ENCODE measurements around the gene AGBL4. TPM values are rescaled to one million over a fixed set of nuclear protein-coding genes. Genes with fewer than 3 reads are reported as not detected.

AGBL4 gene
- total and polyA plus RNA-seq, 9 of the 15 experiments (the other 6 are each of a cell fraction or from before 2014, with no cell fraction given), result 0.11 TPM; not detected in 7

DNA sequence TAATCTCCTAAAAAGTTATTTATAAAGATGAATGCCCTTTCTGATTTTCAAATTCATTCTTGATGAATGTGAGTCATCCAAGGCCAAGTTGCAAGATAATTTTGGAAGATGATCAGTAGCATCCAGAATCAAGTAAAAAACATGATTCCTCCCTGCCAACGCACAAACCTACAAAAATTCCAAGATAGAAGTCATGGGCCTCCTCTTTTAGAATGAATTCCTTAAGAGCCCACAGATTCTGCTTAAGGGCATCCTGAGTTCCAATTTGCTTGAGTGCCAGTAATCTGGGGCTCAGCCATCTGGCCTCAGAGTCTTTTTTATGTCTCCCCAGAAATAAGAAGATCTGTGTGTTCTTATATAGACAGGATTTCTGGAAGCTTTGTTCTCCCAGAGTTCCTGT lies 1528.6 kb downstream of the AGBL4 start:
- 0% methylated on average over 1 of the region's 1 CpG for WGBS (ENCODE audit: insufficient coverage, low coverage, missing lambda C conversion rate)
- Histone ChIP-seq H3K9me1 (ENCODE audit: control insufficient read depth, insufficient read depth, low read length) (no peaks in the 10 kb centered on the region), H3K9me3 (replicated peaks; ENCODE audit: control insufficient read depth, insufficient read depth, low read depth, low read length) (no peaks in the 10 kb centered on the region), H3K79me2 (ENCODE audit: control insufficient read depth, insufficient read depth, low read length) (no peaks in the 10 kb centered on the region), H2AFZ (ENCODE audit: low read depth, low read length) (no peak overlapping the region), H3K36me3 (ENCODE audit: control insufficient read depth, insufficient read depth, low read length) (no peaks in the 10 kb centered on the region), H3K9ac (ENCODE audit: insufficient read depth in 1 of 2, low read depth in 2 of 2, low read length in 2 of 2) (no peak overlapping the region), H3K27me3 (ENCODE audit: control insufficient read depth in 2 of 2, insufficient read depth in 2 of 2, low read length in 2 of 2) (no peaks in the 10 kb centered on the region), H3K4me3 (no peak overlapping the region), H3K4me2 (ENCODE audit: insufficient read depth, low read length) (no peak overlapping the region), H3K4me1 (replicated peaks in 1 of 2; ENCODE audit: control insufficient read depth in 2 of 2, insufficient read depth in 2 of 2, low read length in 2 of 2) (no peaks in the 10 kb centered on the region), H4K20me1 (replicated peaks; ENCODE audit: control insufficient read depth, insufficient read depth, low read length) (no peaks in the 10 kb centered on the region), H3K27ac (ENCODE audit: extremely low read depth, low read depth, low read length) (no peak overlapping the region)
- ChIA-PET CTCF (ENCODE audit: low intra/inter-chr PET ratio) (no interaction called here), POLR2A (no interaction called here)
- TF ChIP-seq, protein P1, sequence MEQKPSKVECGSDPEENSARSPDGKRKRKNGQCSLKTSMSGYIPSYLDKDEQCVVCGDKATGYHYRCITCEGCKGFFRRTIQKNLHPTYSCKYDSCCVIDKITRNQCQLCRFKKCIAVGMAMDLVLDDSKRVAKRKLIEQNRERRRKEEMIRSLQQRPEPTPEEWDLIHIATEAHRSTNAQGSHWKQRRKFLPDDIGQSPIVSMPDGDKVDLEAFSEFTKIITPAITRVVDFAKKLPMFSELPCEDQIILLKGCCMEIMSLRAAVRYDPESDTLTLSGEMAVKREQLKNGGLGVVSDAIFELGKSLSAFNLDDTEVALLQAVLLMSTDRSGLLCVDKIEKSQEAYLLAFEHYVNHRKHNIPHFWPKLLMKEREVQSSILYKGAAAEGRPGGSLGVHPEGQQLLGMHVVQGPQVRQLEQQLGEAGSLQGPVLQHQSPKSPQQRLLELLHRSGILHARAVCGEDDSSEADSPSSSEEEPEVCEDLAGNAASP (IDR thresholded peaks at IDR 0.05), result no peak
- TF ChIP-seq, protein P2, sequence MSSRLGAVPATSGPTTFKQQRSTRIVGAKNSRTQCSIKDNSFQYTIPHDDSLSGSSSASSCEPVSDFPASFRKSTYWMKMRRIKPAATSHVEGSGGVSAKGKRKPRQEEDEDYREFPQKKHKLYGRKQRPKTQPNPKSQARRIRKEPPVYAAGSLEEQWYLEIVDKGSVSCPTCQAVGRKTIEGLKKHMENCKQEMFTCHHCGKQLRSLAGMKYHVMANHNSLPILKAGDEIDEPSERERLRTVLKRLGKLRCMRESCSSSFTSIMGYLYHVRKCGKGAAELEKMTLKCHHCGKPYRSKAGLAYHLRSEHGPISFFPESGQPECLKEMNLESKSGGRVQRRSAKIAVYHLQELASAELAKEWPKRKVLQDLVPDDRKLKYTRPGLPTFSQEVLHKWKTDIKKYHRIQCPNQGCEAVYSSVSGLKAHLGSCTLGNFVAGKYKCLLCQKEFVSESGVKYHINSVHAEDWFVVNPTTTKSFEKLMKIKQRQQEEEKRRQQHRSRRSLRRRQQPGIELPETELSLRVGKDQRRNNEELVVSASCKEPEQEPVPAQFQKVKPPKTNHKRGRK (tag; IDR thresholded peaks at IDR 0.05), result no peak
- no peak for TF ChIP-seq ZFP30 (CRISPR knock-in tag; IDR thresholded peaks at IDR 0.05; ENCODE audit: borderline replicate concordance)
- DNase-seq (ENCODE audit: extremely low read depth in 1 of 4, low spot score in 3 of 4) (no peak), ATAC-seq (no peak), FAIRE-seq (no peak)
- in situ Hi-C loops (cut with MboI), result no loop called here
- intact Hi-C loops (cut with micrococcal nuclease), result loop anchor here (5.0 to 10.0 kb wide), 3 partner anchors 248 to 388 kb away; no protein-coding TSS in a partner anchor
- no TSS peak for BruUV-seq (replicated peaks)
